AG09309 (cell line): Measurements from ENCODE around the gene ZNF225.

ENCODE experiments used
- DNase-seq: peaks from one replicate; pipeline ENCODE4 v3.0.0-alpha.2; 2010; ENCODE audit warnings: low read depth
- H3K4me3 ChIP-seq: 2 replicates; pipeline ENCODE4 v1.5.1; 2011; ENCODE audit warnings: mild to moderate bottlenecking, low read depth, low read length, moderate library complexity; ENCODE audit not compliant: control insufficient read depth
- CTCF ChIP-seq: IDR thresholded peaks from 2 replicates; pipeline ENCODE4 v1.5.1; 2011; ENCODE audit warnings: mild to moderate bottlenecking, low read depth, low read length, inconsistent platforms; ENCODE audit not compliant: insufficient read depth, control insufficient read depth; ENCODE audit errors: missing control alignments

ZNF225 gene

DNA sequence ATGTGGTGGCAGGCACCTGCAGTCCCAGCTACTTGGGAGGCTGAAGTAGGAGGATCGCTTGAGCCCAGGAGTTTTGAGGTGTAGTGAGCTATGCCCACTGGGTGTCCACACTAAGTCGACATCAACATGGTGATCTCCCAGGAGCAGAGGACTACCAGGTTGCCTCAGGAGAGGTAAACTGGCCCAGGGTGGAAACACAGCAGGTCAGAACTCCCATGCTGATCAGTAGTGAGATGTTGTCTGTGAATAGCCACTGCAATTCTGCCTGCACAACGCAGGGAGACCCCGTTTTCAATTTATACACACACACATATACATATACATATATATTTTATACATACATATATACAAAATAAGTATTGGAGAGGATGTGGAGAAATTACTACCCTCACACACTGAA, 21.1 kb upstream of the ZNF225 start:
- no peak for TF ChIP-seq CTCF
- DNase-seq = no peak
- no peak overlapping the region for H3K4me3 ChIP-seq

DNA sequence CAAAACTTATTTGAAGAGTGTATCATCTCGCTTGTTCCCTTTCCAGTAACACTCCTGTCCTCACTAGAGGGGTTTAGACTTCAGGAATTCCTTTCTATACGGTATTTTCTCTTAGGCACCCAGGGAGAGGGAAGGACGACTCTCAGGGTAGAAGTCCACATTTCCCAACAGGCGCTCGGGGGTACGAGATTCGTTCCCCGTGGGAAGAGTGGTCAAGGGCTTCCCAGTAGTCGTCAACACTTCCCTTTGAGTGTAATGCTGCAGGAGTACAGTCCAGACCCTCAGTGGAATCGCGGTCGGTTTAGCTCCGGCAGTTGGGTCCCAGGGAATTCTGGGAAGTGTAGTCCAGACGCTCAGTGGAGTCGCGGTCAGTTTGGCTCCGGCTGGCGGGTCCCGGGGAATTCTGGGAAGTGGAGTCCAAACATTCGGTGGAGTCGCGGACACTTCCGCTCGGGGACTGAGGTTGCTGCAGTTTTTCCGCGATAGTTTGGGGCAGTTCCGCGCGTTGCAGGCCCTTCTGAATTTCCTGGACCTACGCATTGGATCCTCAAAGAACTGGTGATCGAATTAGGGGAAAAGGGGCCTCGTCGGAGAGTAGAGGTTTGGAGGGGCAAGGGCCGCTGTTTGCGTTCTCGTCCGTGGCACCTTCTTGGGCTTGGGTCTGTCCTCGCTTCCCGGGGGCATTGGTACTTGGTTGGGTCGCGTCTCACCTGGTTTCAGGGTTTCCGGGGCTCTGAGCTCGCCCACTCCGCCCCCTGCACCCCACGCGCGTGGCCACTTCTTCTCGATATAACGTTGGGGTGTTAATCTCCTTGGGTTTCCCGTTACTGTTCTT, 19.1 kb upstream of the ZNF225 start, which contains the start of gene ZNF224:
ZNF224 (plus strand) TSS at position 431 of the 835 bp plus-strand sequence. CDS start 3,513 bp downstream, outside the sequence.
- DNase-seq = peak; percentile 51
- peak within 1 kb of the TSS; percentile 99 for H3K4me3 ChIP-seq
- TF ChIP-seq CTCF = no peak

GRCh38 chr19:44107751-44108150, 5.4 kb upstream of the ZNF225 start:
- no peak overlapping the region for H3K4me3 ChIP-seq
- no peak for DNase-seq
- no peak for TF ChIP-seq CTCF

DNA sequence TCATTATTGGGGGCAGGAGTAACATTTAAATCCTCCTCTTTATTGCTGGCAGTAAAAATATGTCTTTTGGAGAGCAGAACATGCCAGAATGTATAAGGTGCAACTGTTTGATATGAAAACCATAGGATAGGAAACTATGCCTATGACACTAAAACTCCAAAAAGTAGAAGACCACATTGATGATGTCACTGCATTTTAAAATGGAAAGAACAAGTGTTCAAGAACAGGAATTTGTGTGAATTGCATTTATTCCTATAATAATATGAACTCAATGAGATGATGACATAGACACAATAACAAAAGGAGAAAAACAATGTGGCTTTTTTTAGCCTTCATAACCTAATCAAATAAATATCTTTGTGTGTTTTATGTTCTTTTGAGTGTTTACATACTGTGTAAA, 3.7 kb upstream of the ZNF225 start:
- no peak for DNase-seq
- TF ChIP-seq CTCF = no peak

DNA sequence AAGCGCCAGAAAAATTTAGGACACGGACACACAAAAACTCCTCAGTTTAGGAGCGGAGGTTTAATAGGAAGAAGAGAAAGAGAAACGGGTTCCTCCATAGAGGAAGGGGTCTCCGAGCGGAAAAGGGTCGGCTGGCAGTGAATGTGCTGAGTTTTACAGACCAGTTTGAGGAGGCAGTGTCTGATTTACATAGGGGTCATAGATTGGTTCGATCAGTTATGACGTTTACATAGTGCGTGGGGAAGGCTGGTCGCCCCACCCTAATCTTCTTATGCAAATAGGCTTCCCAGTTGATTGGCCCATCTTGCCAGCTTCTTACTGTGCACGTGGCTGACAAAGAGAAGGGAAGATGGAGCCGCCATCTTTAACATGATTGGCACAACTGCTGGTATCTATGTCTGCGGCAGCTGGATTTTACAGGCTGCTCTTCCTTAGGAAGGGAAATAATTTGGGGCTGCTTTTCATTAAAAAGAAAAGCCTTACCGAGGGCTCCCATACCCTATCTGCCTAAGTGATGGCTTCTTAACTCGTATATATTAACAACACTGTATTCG, 1.2 kb upstream of the ZNF225 start:
- DNase-seq = peak; percentile 64
- no peak for TF ChIP-seq CTCF
- H3K4me3 ChIP-seq = peak overlapping the region; percentile 94

More for the DNA sequence above, 3.7 kb upstream of the ZNF225 start:
- no peak overlapping the region for H3K4me3 ChIP-seq

GRCh38 chr19:44112802-44113137, 429 bp upstream of the ZNF225 start:
- DNase-seq = no peak
- TF ChIP-seq CTCF = no peak
- H3K4me3 ChIP-seq = peak overlapping the region; percentile 94
